Measurements from ENCODE around the gene KREMEN1. TPM values are rescaled to one million over a fixed set of nuclear protein-coding genes. Genes with fewer than 3 reads are reported as not detected.

KREMEN1 gene
- total RNA-seq, 4 donors from 2014 or later, result 7.6 to 15.9 (median 8.9) TPM

DNA sequence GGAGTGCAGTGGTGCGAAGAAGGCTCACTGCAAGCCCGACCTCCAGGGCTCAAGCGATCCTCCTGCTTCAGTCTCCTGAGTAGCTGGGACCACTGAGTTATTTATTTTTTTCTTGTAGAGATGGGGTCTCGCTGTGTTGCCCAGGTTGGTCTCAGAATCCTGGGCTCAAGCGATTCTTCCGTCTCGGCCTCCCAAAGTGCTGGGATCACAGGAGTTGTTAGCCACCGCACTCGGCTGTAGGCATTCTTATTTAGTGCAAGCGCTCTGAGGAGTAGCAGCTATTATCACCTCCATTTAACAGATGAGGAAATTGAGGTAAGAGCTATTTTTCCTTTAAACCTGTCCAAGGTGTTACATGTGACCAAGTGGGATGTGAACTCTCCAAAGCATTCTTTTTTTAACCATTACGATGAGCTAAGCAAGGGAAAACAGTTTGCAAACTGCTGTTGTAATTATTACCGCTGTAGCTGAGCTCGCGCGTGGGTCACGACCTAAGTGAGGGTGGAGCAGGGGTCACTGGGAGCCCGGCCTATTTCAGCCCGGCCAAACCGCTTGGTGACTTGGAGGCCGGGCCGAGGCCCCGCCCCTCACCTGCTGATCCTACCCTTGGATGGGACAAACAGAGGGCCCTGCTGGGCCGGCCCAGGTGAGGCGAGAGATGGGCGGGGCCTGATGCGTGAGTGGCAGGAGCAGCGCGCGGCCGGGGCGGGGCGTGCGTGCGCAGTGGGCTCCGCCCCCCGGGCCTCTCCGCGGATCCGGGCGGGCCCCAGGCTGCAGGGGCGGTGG is 449 bp upstream of the KREMEN1 start:
- TF ChIP-seq, protein P1, sequence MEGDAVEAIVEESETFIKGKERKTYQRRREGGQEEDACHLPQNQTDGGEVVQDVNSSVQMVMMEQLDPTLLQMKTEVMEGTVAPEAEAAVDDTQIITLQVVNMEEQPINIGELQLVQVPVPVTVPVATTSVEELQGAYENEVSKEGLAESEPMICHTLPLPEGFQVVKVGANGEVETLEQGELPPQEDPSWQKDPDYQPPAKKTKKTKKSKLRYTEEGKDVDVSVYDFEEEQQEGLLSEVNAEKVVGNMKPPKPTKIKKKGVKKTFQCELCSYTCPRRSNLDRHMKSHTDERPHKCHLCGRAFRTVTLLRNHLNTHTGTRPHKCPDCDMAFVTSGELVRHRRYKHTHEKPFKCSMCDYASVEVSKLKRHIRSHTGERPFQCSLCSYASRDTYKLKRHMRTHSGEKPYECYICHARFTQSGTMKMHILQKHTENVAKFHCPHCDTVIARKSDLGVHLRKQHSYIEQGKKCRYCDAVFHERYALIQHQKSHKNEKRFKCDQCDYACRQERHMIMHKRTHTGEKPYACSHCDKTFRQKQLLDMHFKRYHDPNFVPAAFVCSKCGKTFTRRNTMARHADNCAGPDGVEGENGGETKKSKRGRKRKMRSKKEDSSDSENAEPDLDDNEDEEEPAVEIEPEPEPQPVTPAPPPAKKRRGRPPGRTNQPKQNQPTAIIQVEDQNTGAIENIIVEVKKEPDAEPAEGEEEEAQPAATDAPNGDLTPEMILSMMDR (IDR thresholded peaks at IDR 0.05; ENCODE audit: low read depth), result no peak

DNA sequence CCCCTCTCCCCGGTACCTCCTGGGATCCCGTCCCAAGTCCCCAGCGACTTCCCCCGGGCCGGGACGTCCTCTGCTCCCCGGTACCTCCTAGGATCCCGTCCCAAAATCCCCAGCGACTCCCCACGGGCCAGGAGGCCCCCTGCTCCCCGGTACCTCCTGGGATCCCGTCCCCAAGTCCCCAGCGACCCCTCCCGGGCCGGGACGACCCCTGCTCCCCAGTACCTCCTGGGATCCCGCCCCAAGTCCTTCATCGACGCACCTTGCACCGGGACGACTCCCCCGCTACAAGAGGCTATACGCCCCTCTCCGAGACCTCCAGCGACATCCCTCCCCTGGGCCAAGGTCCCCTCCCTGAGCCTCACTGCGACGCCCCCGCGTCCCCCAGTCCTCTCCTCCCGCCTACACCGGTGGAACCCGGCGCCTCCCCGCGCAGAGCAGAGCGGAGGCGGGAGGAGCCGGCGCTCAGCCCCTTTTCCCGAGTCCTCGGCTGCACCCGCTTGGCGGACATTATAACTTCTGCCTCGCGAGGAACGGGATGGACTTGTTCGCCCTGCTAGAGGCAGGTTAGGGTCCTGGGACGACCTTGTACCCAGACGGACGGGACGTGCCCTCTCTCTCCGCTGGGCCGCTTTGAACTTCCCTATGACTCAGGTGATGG is 912 bp downstream of the KREMEN1 start:
- TF ChIP-seq, protein P1 (IDR thresholded peaks at IDR 0.05; ENCODE audit: low read depth), result no peak

DNA sequence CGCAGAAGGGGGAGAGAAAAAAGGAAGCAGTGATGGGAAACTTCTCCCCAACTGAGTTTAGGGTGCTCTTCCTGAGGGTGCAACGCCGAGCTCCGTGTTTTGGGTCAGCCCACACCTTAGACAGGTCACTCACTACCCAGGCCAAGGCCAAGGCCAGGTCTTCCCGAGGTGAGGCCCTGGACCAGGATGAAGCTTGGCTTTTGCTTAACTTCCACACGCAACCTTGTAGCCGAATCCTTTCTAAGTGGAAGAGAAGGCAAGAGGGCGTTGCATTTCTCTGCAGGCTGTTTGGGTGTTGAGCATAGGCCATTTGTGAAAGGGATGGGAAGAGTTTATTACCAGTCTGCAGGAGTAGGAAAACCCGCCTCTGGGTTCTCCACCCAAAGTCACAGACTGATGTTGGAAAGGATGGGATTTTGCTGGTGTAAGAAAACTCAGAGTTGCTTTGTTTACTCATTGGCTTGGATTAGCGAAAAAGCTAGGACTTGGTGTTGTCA is 1.5 kb downstream of the KREMEN1 start:
- TF ChIP-seq, protein P1 (IDR thresholded peaks at IDR 0.05; ENCODE audit: low read depth), result no peak

DNA sequence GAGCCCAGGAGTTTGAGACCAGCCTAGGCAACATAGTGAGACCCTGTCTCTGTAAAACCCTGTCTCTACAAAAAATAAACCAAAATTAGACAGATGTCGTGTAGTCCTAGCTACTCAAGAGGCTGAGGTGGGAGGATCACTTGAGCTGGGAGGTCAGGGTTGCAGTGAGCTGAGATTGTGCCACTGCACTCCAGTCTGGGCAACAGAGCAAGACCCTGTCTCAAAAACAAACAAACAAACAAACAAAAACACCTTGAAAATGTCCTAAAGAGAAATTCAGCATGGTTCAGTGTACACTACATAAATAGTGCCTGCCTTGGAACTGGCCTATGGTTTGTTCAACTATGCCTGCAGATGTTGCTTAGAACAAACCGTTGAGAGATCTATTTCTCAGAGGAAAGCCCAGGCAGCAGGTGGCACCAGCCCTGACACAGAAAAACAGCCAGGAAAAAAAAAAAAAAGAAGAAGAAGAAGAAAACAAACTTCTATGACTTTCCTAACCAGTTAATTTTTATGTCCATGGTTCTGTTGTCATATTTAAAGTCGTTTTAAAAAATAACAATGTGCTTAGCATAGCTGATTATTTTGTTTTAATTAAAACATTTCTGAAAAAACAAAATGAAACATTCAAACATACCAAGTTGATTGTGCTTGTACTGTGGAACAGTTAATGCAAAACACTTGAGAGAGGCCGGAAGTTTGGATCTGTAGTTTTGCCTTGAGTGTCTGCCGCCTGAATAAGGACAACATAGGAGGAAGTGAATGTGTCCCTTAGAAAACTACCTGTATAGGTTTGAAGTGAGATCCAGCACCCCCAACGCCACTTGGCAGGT is 5.4 kb downstream of the KREMEN1 start:
- TF ChIP-seq, protein P1 (IDR thresholded peaks at IDR 0.05; ENCODE audit: low read depth), result no peak

DNA sequence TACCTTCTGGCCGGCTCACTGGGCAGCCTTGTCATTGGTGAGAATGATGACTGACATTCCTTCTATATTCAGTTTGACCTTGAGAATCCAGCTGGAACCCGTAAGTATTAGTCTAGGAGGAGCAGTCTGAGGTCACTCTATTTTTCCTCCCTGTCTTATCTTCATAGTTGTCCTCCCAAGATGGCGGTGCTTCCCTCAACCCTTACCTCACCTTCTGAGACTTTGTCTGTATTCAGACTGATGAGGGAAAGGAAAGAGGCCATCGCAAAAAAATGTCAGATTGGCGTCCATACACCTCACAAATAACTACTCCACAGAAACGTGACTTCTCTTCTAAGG is 6.0 kb downstream of the KREMEN1 start:
- TF ChIP-seq, protein P1 (IDR thresholded peaks at IDR 0.05; ENCODE audit: low read depth), result no peak

DNA sequence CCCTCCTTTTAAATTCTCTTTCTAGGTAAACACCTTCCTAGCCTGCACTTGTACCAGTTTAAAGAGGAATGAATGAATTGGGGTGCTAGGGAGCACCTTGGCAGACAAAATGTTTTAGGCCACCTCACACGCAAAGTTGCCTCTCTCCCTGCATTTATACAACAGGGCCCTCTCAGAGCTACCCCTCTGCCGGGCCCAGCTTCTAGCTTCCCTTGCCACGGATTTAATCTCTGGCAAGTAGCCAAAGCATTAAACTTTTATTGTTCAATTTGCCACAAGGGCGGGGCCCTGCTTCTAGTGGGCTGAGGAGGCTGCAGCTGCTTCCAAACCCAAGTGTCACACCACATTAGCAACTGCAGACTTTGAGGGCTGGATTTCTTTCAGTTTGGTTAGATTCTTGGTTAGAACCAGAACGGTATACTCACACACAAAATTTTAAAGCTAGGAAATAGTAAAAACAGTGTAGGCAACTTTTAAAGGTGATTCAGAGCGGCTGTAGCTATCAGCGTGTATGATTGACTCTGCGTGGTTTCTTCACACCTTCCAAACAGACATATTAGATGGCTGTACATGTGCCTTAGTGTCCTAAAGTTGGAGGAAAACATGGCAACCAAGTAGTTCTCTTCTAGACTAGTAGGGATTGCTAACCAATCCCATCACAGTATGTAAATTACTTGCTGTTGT is 6.5 kb downstream of the KREMEN1 start:
- TF ChIP-seq, protein P1 (IDR thresholded peaks at IDR 0.05; ENCODE audit: low read depth), result no peak
